Stimulated activated CD8-positive, alpha-beta memory T cell treated with anti-CD3 and anti-CD28 coated beads, Interleukin-12 subunit alpha, Interleukin-12 subunit beta, amount 100 ng/mL, for 24 hours (primary cell): ENCODE data around the gene ATOX1.

Source experiments
- DNase-seq: peaks from one replicate; pipeline ENCODE4 v3.0.0-alpha.2; 2020; ENCODE audit errors: extremely low read depth

ATOX1 gene

DNA sequence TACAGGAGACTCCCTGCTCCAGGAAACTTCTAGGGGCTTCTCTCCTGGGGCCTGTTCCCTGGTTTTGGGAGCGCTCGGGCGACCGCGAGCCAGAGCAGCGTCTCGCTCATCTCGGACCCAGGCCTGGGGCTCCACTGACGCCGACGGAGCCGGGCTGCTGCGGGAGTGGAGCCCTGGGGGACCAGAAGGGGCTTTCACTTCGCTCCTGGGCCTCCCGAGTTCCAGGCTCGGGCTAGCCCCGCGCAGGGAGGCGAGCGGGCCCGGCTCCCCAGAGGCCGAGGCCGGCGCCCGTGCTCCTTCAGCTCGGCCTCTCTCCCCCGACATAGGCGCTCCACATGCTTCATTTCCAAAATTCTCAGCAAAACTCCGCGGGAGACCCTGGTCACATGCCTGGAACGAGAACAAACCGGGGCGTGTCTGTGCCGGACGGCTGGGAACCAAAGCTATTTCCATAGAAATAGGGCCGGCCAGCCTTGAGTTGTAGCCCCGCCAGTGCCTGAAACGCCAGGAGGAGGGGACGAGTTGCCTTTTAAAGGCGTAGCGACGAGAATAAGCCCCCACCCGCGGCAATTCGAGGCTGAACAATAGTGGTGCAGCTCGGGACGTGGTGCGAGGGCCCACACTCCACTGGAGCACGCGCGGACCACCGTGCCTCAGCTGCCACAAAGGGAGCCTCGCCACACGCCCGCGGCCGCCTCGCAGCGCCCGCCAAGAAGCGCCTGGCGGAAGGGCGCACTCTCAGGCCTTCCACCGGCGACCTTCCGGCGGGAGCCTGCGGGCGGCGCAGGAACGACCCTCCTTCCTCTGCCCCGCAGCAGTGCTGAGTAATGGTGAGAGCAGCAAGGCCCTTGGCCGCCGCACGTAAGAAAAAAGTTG, 12.2 kb upstream of the ATOX1 start:
- DNase-seq = no peak

DNA sequence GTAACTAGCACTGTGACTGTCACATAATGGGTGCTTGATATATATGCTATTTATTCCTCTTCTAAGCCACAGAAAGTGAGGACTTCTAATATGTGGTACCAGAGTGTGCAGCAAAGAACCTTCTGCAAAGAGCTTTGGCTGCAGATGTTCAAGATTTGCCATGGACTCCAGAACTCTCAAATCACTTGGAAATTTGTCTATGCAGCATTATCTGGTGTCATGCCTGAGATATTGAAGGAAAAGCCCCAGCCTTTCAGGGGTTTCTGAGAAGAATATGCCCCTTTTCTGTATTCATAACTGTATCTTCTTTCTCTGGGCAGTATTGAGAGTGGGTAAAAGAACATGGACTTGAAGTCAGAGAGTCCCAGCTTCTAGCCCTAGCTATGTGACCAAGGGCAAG, 8.5 kb upstream of the ATOX1 start:
- no peak for DNase-seq

DNA sequence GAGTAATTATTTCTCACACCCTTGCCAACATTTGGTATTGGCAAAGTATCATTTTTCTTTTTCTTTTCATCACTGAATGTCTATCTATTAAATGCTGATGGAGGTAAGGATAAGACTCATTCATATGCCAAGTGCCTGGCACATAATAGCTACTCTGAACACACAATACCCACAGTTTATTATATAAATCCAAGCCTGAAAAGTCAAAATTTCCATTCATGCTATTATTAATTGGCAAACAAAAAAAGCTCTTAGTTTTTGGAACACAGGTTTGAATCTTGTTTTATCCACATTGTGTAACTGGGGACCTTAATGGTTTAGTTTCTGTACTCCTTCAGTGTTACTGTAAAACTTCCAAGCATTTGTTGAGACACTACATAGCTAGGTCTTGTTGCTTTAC, 6.4 kb upstream of the ATOX1 start:
- no peak for DNase-seq

DNA sequence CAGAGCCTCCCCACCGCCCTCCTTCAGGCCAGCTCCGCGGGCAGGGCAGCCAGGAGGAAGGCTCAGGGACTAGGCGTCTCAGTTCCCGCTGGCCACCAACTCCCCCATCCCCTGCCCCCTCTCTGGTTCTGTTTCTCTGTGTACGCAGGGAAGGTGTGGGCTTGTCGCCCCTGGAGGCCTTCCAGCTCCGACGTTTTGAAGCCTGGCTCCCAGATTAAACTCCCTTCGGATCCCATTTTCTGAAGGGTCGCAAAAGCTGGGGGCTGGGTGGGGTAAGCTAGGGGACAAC, 346 bp downstream of the ATOX1 start:
- no peak for DNase-seq

DNA sequence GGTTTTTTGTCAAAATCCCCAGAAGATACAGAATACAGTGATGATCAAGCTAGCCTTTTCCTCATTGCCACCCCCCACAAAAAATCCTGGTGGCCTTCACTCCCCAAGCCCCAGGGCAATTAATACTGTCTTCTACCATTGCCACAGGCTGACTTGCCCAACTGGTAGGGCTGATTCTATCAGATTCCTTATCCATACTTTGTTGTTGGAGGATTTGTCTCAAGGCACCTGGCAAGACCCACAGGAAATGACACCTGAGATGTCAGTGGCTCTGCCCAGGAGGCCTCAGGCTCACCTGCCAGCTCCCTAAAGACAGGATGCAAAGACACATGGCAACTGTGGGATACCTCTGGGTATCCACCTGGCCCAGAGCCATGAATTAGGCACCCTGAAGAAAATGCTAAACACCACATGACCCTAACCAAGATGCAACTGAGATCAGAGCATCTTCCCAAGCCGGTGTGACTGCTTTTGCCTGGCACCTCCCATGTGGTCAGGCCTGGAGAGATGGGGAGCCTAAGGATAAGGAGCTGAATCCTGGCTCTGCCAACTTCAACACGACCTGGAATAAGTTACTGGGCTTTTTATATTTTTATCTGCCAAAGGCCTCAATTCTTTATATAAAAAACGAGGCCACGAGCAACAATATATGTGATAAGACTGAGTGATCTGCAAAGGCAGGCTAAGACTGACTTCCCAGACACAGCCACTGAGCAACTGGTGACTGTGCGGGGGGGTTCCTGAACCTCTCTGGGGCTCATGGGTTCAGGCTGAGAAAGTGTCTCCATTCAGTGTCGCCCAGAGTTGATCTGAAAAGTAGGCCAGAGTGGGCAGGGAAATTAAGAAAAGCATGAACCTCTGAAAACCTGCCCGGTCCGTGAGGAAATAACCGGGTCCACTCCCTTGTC, 944 bp downstream of the ATOX1 start:
- DNase-seq = no peak

DNA sequence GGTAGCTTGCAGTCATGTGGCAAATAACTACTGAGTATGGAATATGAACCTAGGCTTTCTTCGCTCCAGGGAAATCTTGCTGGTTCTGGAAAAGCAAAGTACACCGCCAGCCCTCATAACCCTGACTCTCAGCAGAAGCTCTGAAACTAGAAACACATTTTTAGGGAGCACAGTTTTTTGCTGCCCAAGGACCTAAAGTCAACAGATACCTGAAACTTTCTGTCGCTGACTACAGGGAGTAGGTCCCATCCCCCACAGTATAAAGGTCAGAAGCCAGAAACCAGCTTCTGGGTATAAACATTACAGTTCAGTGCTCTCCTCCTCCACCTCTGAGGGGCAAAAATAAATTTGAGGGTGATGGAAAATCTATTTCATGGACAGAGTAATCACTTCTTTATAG, 3.0 kb downstream of the ATOX1 start:
- no peak for DNase-seq

DNA sequence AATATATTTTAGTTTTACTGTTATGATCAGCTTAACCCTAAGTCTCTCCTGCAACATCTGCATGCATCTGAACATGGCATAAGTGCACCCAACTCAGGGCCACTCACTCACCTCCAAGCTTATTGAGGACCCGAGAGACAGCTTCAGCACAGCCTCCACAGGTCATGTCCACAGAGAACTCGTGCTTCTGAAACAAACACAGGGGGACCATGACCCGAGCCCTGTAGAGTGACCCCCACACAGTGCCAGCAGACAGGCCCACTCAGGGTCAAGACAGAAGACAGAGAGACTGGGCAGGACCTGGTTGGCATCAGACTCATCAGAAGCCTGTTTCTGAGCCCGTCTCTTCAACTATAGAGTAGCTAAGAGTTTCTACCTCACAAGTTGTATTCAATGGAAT, 6.8 kb downstream of the ATOX1 start:
- no peak for DNase-seq

DNA sequence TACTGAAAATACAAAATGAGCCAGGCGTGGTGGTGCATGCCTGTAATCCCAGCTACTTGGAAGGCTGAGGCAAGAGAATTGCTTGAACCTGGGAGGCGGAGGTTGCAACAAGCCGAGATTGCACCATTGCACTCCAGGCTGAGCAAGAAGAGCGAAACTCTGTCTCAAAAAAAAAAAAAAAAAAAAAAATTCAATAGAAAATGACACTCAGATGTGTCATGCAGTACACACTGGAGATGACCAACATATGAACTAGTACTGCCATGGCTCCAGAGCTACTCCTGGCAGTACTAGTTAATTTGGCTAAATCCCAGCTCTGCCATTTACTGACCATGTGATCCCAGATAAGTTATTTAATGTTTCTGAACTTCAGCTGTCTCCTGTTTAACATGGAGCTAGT, 7.3 kb downstream of the ATOX1 start:
- no peak for DNase-seq

DNA sequence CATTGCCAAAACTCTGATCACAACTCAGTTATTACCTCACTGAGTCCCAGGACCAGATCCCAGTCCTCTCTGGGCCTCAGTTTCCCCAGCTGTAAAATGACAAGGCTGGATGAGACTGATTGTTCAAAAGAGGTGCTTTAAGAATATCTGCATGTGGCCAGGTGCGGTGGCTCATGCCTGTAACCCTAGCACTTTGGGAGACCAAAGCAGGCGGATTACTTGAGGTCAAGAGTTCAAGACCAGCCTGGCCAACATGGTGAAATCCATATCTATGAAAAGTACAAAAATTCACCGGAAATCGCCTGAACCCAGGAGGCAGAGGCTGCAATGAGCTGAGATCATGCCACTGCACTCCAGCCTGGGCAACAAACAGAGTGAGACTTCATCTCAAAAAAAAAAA, 8.3 kb downstream of the ATOX1 start:
- DNase-seq = no peak

DNA sequence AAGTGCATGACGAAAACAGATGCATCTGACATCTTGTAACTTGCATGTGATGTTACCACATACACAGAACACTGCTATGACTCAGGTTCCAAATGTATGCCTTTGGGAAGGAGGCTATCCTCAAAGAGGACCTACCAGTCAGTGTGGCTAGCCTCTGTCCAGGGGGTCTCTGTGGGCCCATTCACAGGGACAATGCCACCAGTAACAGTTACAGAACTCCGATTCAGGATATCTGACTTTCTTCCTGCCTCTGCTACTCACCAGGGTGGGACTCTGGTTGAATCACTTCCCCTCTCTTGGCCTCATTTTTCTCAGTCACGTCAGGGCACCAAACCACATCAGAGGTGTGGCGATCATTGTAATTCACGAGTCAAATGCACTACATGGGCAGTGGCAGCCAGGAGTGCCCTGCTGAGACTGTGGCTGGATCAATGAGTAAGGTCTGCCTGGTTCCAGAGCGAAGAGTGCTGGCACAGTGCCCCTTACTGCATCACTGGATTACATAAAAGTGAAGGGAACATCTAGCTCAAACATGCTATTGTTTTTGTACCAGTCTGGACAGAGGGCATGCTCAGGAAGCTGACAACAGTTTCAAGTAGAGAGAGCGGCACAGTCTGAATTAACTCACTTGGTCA, 13.2 kb downstream of the ATOX1 start:
- no peak for DNase-seq

DNA sequence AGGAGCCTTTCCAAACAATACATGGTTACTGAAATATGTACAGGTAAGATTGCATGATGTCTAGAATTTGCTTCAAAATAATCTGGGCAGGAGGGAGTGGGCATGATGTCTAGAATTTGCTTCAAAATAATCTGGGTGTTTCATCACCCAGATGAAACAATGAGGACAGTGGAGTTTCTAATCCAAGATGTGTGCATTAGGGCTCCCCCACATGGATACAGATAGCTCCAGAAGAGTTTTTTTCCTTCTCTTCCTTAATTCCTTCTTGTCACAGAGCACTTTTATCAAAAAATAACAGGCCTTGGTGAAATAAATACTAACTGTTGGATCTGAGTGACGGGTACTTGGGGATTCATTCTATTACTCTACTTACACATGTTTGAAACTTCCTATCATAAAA, 14.9 kb downstream of the ATOX1 start:
- no peak for DNase-seq

DNA sequence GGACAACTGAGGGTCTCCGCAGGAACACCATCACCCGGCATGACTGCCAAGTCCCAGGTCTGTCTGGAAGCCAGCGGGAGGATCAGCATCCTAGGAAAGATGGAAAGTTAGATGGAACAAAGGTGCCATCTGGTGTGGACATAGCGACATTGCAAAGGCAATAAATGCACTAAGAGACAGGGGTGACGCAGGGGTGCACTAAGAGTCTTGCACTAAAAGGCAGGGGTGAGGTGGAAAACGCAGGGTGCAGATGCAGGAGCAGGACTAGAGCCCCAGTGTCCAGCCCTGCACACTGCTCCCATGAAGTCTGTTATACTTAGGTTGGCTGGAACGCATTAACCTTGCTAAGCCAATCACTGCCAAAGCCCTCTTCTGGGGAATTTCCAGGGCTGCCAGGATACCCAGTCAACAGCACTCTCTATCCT, 15.5 kb downstream of the ATOX1 start:
- DNase-seq = no peak

DNA sequence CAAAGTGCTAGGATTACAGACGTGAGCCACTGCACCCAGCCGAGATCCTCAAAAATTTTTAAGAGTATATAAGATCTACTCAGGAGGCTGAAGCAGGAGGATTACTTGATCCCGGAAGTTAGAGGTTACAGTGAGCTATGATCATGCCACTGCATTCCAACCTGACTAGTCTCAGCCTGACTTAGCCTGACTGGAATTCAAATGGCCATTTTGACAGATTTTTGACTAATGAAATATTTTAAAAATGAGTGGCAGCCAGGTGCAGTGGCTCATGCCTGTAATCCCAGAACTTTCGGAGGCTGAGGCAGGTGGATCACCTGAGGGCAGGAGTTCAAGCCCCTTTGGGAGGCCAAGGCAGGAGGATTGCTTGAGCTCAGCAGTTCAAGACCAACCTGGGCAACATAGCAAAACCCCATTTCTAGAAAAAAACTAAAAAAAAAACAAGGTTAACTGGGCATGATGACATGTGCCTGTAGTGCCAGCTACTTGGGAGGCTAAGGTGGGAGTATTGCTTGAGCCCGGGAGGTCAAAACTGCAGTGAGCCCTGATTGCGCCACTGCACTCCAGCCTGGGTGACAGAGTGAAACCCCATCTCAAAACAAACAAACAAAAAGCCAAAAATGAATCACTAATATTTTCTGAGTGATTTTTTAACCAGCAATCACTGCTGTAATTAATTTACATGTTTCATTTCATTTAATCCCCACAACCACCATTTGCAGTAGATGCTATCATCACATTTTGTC, 16.6 kb downstream of the ATOX1 start:
- no peak for DNase-seq

DNA sequence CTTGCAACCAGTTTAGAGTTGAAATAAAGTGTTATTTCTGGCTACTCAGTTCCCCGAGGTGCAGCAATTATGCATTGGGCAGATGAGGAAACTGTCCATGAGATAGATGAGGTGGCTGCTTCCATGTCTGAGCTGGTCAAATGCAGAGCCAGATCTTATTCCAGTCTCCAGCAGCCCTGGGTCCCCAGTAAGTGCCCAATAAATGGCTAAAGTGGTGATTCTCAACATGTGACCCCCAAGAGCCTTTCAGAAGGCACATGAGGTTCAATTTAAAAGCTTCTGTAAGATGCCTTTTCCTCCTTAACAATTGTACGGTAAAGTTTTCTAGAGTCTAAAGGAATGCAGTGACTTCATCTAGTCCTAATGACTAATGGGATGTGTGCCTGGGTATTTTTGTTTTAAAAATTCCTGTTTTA, 17.5 kb downstream of the ATOX1 start:
- no peak for DNase-seq

DNA sequence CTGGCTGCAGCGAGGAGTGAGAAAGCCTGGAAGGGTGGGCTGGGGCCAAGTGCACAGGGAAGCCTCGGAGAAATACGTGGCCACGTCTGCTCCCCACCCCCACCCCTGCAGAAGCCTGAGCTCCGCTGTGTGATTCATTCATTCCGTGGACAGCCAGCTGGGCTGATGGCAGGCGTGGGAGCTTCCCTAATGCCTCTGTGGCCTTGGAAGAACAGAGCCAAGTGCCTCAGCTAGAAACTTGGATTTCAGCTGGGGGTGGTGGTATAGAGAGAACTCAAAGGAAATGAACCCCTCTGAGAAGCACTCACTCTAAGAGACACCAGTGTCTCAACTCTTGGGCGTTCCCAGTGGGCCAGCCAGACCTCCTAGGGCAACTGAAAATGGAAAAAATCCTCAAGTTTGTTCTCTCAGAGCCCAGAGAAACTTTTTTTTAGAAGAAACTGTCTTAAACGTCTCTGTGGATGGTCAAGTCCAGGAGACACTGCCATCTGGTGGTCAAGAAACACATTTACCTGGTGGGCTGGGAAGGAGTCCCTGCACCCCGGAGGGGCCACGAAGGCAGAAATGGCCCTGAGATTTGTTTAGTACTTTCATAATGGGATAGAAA, 18.0 kb downstream of the ATOX1 start:
- DNase-seq = no peak

DNA sequence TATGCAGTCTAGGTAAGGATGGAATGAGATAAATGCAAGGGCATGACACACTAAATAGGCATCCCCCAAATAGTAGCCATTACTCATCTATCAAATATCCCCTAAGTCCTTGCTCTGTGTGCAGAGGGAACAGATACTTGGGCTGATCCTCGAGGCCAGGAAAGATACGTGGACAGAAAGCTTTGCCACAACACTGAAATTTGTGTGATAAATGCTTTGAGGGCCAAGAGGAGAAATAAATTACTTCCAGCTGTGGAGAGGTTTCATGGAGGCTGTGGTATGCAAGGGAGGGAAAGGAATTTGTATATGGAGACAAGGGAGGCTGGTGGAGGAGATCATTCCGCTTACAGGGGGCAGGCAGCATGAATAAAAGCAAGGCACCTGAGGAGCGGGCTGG, 18.5 kb downstream of the ATOX1 start:
- DNase-seq = no peak

DNA sequence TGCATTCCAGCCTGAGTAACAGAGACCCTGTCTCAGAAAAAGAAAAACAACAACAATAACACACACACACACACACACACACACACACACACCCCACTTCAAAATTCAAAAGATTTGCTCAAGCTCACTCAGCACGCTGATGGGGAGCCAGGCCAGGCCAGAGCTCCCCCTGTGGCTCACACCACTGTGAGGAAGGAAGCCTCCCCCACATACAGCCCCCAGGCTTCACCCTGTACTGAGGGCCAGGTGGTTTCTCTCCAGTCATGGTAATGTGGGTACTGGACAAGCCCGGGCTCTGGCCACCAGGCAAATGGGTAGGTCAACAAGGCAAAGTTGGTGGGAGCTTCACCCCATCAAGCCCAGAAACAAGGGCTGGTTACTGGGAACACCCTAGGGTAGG, 19.0 kb downstream of the ATOX1 start:
- DNase-seq = no peak

DNA sequence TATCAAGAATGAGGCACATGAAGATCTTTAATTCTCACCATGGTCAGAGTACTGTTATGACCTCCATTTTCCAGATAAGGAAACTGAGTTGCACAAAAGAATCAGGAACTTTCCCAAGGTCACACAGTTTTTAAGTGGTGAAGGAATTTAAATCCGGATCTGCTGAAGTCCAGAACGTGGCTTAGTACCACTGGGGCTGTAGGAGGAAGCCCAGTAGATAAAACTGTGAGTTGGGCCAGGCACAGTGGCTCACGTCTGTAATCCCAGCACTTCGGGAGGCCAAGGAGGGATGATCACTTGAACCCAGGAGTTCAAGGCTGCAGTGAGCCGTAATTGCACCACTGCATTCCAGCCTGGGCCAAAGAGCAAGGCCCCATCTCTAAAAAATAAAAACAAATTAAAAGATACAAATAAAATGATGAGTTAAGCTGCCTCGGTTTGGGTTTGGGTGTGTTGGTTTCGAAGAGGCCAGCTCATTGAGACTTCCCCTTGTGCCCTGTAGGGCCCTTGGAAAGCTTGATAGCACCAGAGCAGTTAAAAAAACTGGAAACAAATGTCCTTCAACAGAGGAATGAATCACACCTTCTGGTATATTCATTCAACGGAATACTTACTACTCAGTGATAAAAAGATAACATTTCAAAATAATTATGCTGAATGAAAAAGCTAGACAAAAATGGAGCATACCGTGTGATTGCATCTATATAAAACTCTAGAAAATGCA, 20.1 kb downstream of the ATOX1 start:
- no peak for DNase-seq

DNA sequence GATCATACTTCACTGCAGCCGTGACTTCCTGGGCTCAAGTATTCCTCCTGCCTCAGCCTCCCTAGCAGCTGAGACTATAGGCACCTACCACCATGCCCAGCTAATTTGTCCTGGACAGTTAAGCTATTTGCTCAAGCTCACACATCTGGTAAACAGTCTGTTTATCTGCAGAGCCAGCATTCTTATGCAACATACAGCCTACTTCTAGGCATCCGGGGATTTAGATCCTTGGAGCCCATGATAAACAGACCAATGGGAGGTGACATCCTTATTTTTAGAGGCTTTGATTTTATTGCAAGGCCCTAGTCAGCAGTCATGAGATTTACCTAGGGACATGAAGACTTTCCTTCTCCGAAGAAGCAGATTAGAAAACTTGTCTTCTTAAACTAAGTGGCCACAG, 21.0 kb downstream of the ATOX1 start:
- DNase-seq = no peak

DNA sequence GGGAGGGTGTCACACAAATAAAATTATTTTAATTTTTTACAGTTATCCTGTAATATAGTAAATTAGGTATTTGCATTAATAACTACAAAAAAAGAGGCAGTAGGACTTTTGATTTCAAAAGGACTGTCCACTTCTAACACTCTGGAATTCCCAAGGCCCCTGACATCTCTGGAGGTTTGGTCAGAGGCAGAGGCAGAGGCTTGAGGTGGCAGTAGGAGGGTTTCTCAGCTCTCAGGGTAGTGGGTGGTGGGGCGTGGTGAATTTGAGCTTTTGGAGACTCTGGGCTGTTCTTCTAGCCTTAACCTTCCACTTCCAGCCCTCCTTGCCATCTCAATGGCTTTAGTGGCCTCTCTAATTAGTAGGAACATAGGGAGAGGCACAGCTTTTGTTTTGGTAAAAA, 22.8 kb downstream of the ATOX1 start:
- no peak for DNase-seq

DNA sequence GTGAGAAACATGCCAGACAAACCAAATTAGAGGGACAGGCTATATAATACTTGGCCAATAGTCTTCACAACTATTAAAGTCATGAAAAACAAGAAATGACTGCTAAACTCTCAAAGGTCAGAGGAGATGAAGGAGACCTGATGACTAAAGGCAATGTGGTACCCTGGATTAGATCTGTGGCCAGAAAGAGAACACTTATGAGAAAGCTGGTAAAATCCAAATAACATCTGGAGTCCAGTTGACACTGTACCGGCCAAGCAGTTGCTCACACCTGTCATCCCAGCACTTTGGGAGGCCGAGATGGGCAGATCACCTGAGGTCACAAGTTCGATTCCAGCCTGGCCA, 24.4 kb downstream of the ATOX1 start:
- no peak for DNase-seq
